ENCODE measurements around the gene RALB. TPM values are rescaled to one million over a fixed set of nuclear protein-coding genes. Genes with fewer than 3 reads are reported as not detected.

RALB gene
- total RNA-seq, 1 donor from 2014 or later, result 25.4 TPM

GRCh38 chr2:120278901-120279300 is 26.2 kb downstream of the RALB start:
- H3K4me1 Mint-ChIP-seq (ENCODE audit: unreplicated experiment), result no peaks in the 10 kb centered on the region
- DNase-seq (ENCODE audit: extremely low spot score, unreplicated experiment), result no peak
- no peak overlapping the region for H3K4me3 Mint-ChIP-seq (ENCODE audit: unreplicated experiment)
- no peak overlapping the region for H3K27ac Mint-ChIP-seq (ENCODE audit: unreplicated experiment)
- H3K36me3 Mint-ChIP-seq (ENCODE audit: unreplicated experiment), result peaks cover 23% of the 10 kb centered on the region
- no peak for TF ChIP-seq CTCF (IDR thresholded peaks at IDR 0.05)
- no peaks in the 10 kb centered on the region for H3K27me3 Mint-ChIP-seq (ENCODE audit: unreplicated experiment)
- no peaks in the 10 kb centered on the region for H3K9me3 Mint-ChIP-seq (ENCODE audit: unreplicated experiment)

- no peak for TF ChIP-seq CTCF (IDR thresholded peaks at IDR 0.05)
- no peaks in the 10 kb centered on the region for H3K9me3 Mint-ChIP-seq (ENCODE audit: unreplicated experiment)
- no peak for DNase-seq (ENCODE audit: extremely low spot score, unreplicated experiment)
- no peak overlapping the region for H3K27ac Mint-ChIP-seq (ENCODE audit: unreplicated experiment)
- no peaks in the 10 kb centered on the region for H3K4me1 Mint-ChIP-seq (ENCODE audit: unreplicated experiment)
- peaks cover 26% of the 10 kb centered on the region for H3K36me3 Mint-ChIP-seq (ENCODE audit: unreplicated experiment)
- H3K4me3 Mint-ChIP-seq (ENCODE audit: unreplicated experiment), result no peak overlapping the region
- H3K27me3 Mint-ChIP-seq (ENCODE audit: unreplicated experiment), result no peaks in the 10 kb centered on the region
Measured at GRCh38 chr2:120279708-120280107, 27.1 kb downstream of the RALB start.

GRCh38 chr2:120283649-120284048 is 31.0 kb downstream of the RALB start:
- TF ChIP-seq CTCF (IDR thresholded peaks at IDR 0.05), result peak; percentile 22
- H3K27ac Mint-ChIP-seq (ENCODE audit: unreplicated experiment), result no peak overlapping the region
- peaks cover 15% of the 10 kb centered on the region for H3K4me1 Mint-ChIP-seq (ENCODE audit: unreplicated experiment)
- H3K4me3 Mint-ChIP-seq (ENCODE audit: unreplicated experiment), result no peak overlapping the region
- H3K27me3 Mint-ChIP-seq (ENCODE audit: unreplicated experiment), result no peaks in the 10 kb centered on the region
- peaks cover 31% of the 10 kb centered on the region for H3K36me3 Mint-ChIP-seq (ENCODE audit: unreplicated experiment)
- H3K9me3 Mint-ChIP-seq (ENCODE audit: unreplicated experiment), result no peaks in the 10 kb centered on the region
- no peak for DNase-seq (ENCODE audit: extremely low spot score, unreplicated experiment)

GRCh38 chr2:120285056-120285455 is 32.4 kb downstream of the RALB start:
- H3K27me3 Mint-ChIP-seq (ENCODE audit: unreplicated experiment), result no peaks in the 10 kb centered on the region
- peaks cover 23% of the 10 kb centered on the region for H3K36me3 Mint-ChIP-seq (ENCODE audit: unreplicated experiment)
- TF ChIP-seq CTCF (IDR thresholded peaks at IDR 0.05), result no peak
- H3K4me1 Mint-ChIP-seq (ENCODE audit: unreplicated experiment), result peaks cover 15% of the 10 kb centered on the region
- no peak overlapping the region for H3K4me3 Mint-ChIP-seq (ENCODE audit: unreplicated experiment)
- H3K9me3 Mint-ChIP-seq (ENCODE audit: unreplicated experiment), result no peaks in the 10 kb centered on the region
- DNase-seq (ENCODE audit: extremely low spot score, unreplicated experiment), result no peak
- H3K27ac Mint-ChIP-seq (ENCODE audit: unreplicated experiment), result no peak overlapping the region

GRCh38 chr2:120287183-120288015 is 34.7 kb downstream of the RALB start:
- Mint-ChIP-seq H3K27me3 (ENCODE audit: unreplicated experiment) (no peaks in the 10 kb centered on the region), H3K4me3 (ENCODE audit: unreplicated experiment) (no peak overlapping the region), H3K27ac (ENCODE audit: unreplicated experiment) (peak overlapping the region; percentile 76), H3K4me1 (ENCODE audit: unreplicated experiment) (peaks cover 24% of the 10 kb centered on the region), H3K9me3 (ENCODE audit: unreplicated experiment) (no peaks in the 10 kb centered on the region), H3K36me3 (ENCODE audit: unreplicated experiment) (peaks cover 25% of the 10 kb centered on the region)
- TF ChIP-seq CTCF (IDR thresholded peaks at IDR 0.05), result no peak
- no peak for DNase-seq (ENCODE audit: extremely low spot score, unreplicated experiment)
